HepG2 (cell line): ENCODE measurements around the gene CADM2. TPM values are rescaled to one million over a fixed set of nuclear protein-coding genes. Genes with fewer than 3 reads are reported as not detected.

Source experiments
- ATAC-seq: fragments of 200-7000 bp; cut with Tn5 transposase; 3 replicates; pipeline ENCODE4 v1.9.1; 2020; ENCODE audit warnings: mild to moderate bottlenecking, moderate library complexity
- BruUV-seq: library from RNA; stranded (reverse); fragments of 400-500 nt; replicated peaks from 2 replicates; lab custom pipeline; 2021; lab: Mats Ljungman, UMichigan
- CTCF ChIA-PET: fragments of 300-600 bp; formaldehyde crosslinking; extraction: SDS; loops from one replicate; lab custom pipeline; 2021; ENCODE audit warnings: low total read pairs, inconsistent platforms, low intra/inter-chr PET ratio; lab: Yijun Ruan, JAX
- POLR2A ChIA-PET: fragments of 350-600 bp; sonication (Branson Sonifier 250); formaldehyde crosslinking; loops from one replicate; lab custom pipeline; 2020; ENCODE audit warnings: antibody characterized with exemption, inconsistent platforms; lab: Yijun Ruan, JAX
- DNase-seq: peaks from one replicate; pipeline ENCODE4 v3.0.0-alpha.2; 2015; ENCODE audit warnings: low spot score
- FAIRE-seq: peaks from 3 replicates; lab custom pipeline; 2011; peaks lifted over from hg19 to GRCh38; lab: Jason Lieb, UNC
- H2AFZ ChIP-seq: one replicate; pipeline ENCODE4 v1.6.1; 2011; ENCODE audit warnings: low read length, inconsistent platforms
- H3K27ac ChIP-seq: fragments of 300-600 bp; 3 replicates; pipeline ENCODE4 v1.8.0; 2011; ENCODE audit warnings: mixed run types, mild to moderate bottlenecking, mixed read lengths, low read length, inconsistent platforms; ENCODE audit not compliant: insufficient read depth; ENCODE audit errors: extremely low read length
- H3K27me3 ChIP-seq, 2 experiments: fragments of 200-600 bp in 1 of 2; 2 replicates in 1 of 2; 3 replicates in 1 of 2; pipeline versions ENCODE4 v1.6.0 to v1.8.0; 2011; ENCODE audit warnings: low read length in 2 of 2, mild to moderate bottlenecking in 2 of 2, moderate library complexity in 2 of 2, inconsistent platforms in 1 of 2; ENCODE audit not compliant: insufficient read depth in 2 of 2, control insufficient read depth in 1 of 2
- H3K36me3 ChIP-seq, 2 experiments: fragments of 200-600 bp in 1 of 2; replicated peaks in 1 of 2; 2 replicates in 1 of 2; 3 replicates in 1 of 2; pipeline versions ENCODE4 v1.5.1 to v1.8.0; 2011; ENCODE audit warnings: low read length in 2 of 2, inconsistent platforms in 1 of 2; ENCODE audit not compliant: insufficient read depth in 2 of 2, control insufficient read depth in 1 of 2
- H3K4me1 ChIP-seq: 2 replicates; pipeline ENCODE4 v1.5.1; 2012; ENCODE audit warnings: low read length, inconsistent platforms; ENCODE audit not compliant: insufficient read depth
- H3K4me2 ChIP-seq: 2 replicates; pipeline ENCODE4 v1.6.0; 2011; ENCODE audit warnings: low read depth, low read length, inconsistent platforms
- H3K4me3 ChIP-seq, 3 experiments: fragments of 200-600 bp in 1 of 3; sonication (generic), shearing (Covaris generic) in 1 of 3; replicated peaks in 1 of 3; 2 replicates each; pipeline ENCODE4 v1.5.1; 2011 to 2016; ENCODE audit warnings: low read length in 3 of 3, inconsistent platforms in 2 of 3, low read depth in 2 of 3, mild to moderate bottlenecking in 2 of 3, control low read depth in 1 of 3, mixed read lengths in 1 of 3; ENCODE audit not compliant: insufficient read depth in 1 of 3
- H3K79me2 ChIP-seq: one replicate; pipeline ENCODE4 v1.6.1; 2011; ENCODE audit warnings: low read length, inconsistent platforms; ENCODE audit not compliant: insufficient read depth
- H3K9ac ChIP-seq: 2 replicates; pipeline ENCODE4 v1.6.0; 2011; ENCODE audit warnings: mild to moderate bottlenecking, low read depth, low read length, inconsistent platforms; ENCODE audit not compliant: insufficient read depth
- H3K9me3 ChIP-seq: 2 replicates; pipeline ENCODE4 v1.5.1; 2012; ENCODE audit warnings: mild to moderate bottlenecking, low read length
- H4K20me1 ChIP-seq: 2 replicates; pipeline ENCODE4 v1.6.0; 2011; ENCODE audit warnings: inconsistent platforms, mild to moderate bottlenecking, low read length, moderate library complexity; ENCODE audit not compliant: insufficient read depth
- ETS1 ChIP-seq: sonication (generic); formaldehyde crosslinking; IDR thresholded peaks from 2 replicates; pipeline ENCODE4 v1.4.0; 2020; ENCODE audit warnings: missing genetic modification reagents
- HNF4A ChIP-seq: sonication (generic); formaldehyde crosslinking; IDR thresholded peaks from 2 replicates; pipeline ENCODE4 v1.4.0; 2020; ENCODE audit warnings: missing genetic modification reagents
- HNRNPH1 ChIP-seq: fragments of 200-400 bp; formaldehyde crosslinking; optimal IDR thresholded peaks from 2 replicates; pipeline ENCODE3; 2017; ENCODE audit warnings: mild to moderate bottlenecking, low read depth, low read length
- HOXA3 ChIP-seq: sonication (generic); formaldehyde crosslinking; IDR thresholded peaks from 2 replicates; pipeline ENCODE4 v1.5.0; 2020; ENCODE audit warnings: missing genetic modification reagents
- IRX3 ChIP-seq: sonication (generic); formaldehyde crosslinking; IDR thresholded peaks from 2 replicates; pipeline ENCODE4 v1.8.1; 2023; ENCODE audit warnings: mild to moderate bottlenecking, low read depth, missing genetic modification reagents, borderline replicate concordance
- JUND ChIP-seq: sonication (generic); formaldehyde crosslinking; IDR thresholded peaks from 2 replicates; pipeline ENCODE4 v1.8.0; 2022; ENCODE audit warnings: mild to moderate bottlenecking, missing genetic modification reagents
- SNAPC5 ChIP-seq: sonication (generic); formaldehyde crosslinking; IDR thresholded peaks from 2 replicates; pipeline ENCODE4 v1.8.1; 2023; ENCODE audit warnings: mild to moderate bottlenecking, missing genetic modification reagents, borderline replicate concordance
- TBL1XR1 ChIP-seq: fragments of 150-350 bp; IDR thresholded peaks from 2 replicates; pipeline ENCODE4 v1.6.1; 2014; ENCODE audit warnings: borderline replicate concordance, low read length; ENCODE audit not compliant: partially characterized antibody
- ZFP1 ChIP-seq: IDR thresholded peaks from 2 replicates; pipeline ENCODE4 v1.6.1; 2016
- ZNF446 ChIP-seq: sonication (generic); formaldehyde crosslinking; IDR thresholded peaks from 2 replicates; pipeline ENCODE4 v1.5.0; 2020; ENCODE audit warnings: mild to moderate bottlenecking, missing genetic modification reagents
- ZNF678 ChIP-seq: sonication (generic); formaldehyde crosslinking; IDR thresholded peaks from 2 replicates; pipeline ENCODE4 v1.4.0; 2020; ENCODE audit warnings: mild to moderate bottlenecking, missing genetic modification reagents
- ZNF800 ChIP-seq: sonication (generic); formaldehyde crosslinking; IDR thresholded peaks from 2 replicates; pipeline ENCODE4 v1.4.0; 2020; ENCODE audit warnings: missing genetic modification reagents
- WGBS: methylation state at CpG from one replicate; pipeline ENCODE4 v1.1.6; 2017; ENCODE audit warnings: low lambda C conversion rate; 5-methylcytosine and 5-hydroxymethylcytosine counted together
- in situ Hi-C: cut with HindIII; loops from 2 replicates; pipeline ENCODE4 v1.10.0; 2017; ENCODE audit warnings: low pct_unique_long_range_greater_than_20kb; ENCODE audit not compliant: extremely low pct_ligation_motif_present
- intact Hi-C: fragments of 100-400 bp; cut with micrococcal nuclease; formaldehyde crosslinking; loops from one replicate; pipeline ENCODE4 v1.10.0; 2022; ENCODE audit not compliant: unreplicated experiment
- polyA plus RNA-seq, 8 experiments: library from polyadenylated mRNA; depleted of rRNA in 3 of 8; stranded (reverse) in 7 of 8; unstranded in 1 of 8; fragments of >200 nt; fragmentation: Illumina TruSeq in 4 of 8; extraction: Trizol in 4 of 8; gene quantifications; 2 replicates each; pipeline versions ENCODE4 v1.2.1 to v1.2.3, GENCODE V29; 2011 to 2016; ENCODE audit warnings: low read depth in 4 of 8, missing spikeins in 1 of 8, mixed read lengths in 1 of 8; ENCODE audit not compliant: insufficient read depth in 1 of 8
- total RNA-seq, 5 experiments: library from RNA; depleted of rRNA; stranded (reverse); fragments of >200 nt; fragmentation: Illumina TruSeq; extraction: Trizol; gene quantifications; 2 replicates each; pipeline ENCODE4 v1.2.3, GENCODE V29; 2016; ENCODE audit warnings: low read depth in 1 of 5
- TF ChIP-seq, protein P1 (sequence below): sonication (generic); formaldehyde crosslinking; IDR thresholded peaks from 2 replicates; pipeline ENCODE4 v1.8.0; 2022; ENCODE audit warnings: mild to moderate bottlenecking, missing genetic modification reagents

Gene CADM2
- total and polyA plus RNA-seq, 2 of the 13 experiments (the other 11 are each of a cell fraction or from before 2014, with no cell fraction given): not detected

DNA sequence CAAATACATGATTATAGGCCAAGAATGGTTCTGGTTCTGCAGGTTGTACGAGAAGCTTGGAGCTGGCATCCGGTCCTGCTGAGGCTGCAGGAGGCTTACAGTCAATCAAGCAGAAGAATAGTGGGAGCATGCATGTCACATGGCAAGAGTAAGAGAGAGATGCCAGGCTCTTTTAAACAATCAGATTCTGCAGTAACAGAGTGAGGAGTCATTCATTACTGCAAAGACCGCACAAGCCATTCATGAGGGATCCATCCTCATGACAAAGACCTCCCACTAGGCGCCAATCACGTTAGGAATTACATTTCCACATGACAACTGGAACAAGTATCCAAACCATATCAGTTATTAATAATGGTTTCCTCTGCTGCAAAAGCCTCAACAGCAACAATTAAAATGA is 536.8 kb downstream of the CADM2 start:
- WGBS: 6% methylated on average over 3 of the region's 5 CpGs
- H3K27me3 ChIP-seq: no peaks in the 10 kb centered on the region
- no TSS peak for BruUV-seq
- H3K9me3 ChIP-seq: no peaks in the 10 kb centered on the region
- H4K20me1 ChIP-seq: no peaks in the 10 kb centered on the region
- no peak overlapping the region for H3K4me2 ChIP-seq
- in situ Hi-C loops (no loop called here), intact Hi-C loops (no loop called here)
- ChIA-PET CTCF (no interaction called here), POLR2A (no interaction called here)
- H2AFZ ChIP-seq: no peak overlapping the region
- ATAC-seq (no peak), FAIRE-seq (no peak), DNase-seq (no peak)
- H3K9ac ChIP-seq: no peak overlapping the region
- TF ChIP-seq, protein P1, sequence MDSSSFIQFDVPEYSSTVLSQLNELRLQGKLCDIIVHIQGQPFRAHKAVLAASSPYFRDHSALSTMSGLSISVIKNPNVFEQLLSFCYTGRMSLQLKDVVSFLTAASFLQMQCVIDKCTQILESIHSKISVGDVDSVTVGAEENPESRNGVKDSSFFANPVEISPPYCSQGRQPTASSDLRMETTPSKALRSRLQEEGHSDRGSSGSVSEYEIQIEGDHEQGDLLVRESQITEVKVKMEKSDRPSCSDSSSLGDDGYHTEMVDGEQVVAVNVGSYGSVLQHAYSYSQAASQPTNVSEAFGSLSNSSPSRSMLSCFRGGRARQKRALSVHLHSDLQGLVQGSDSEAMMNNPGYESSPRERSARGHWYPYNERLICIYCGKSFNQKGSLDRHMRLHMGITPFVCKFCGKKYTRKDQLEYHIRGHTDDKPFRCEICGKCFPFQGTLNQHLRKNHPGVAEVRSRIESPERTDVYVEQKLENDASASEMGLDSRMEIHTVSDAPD (CRISPR knock-in tag): no peak
- TF ChIP-seq TBL1XR1 (no peak), ZNF678 (no peak)
- H3K4me1 ChIP-seq: no peaks in the 10 kb centered on the region
- no peaks in the 10 kb centered on the region for H3K36me3 ChIP-seq
- H3K79me2 ChIP-seq: no peaks in the 10 kb centered on the region
- H3K4me3 ChIP-seq: no peak overlapping the region
- no peak overlapping the region for H3K27ac ChIP-seq

GRCh38 chr3:85498177-85498576 is 539.4 kb downstream of the CADM2 start:
- no peaks in the 10 kb centered on the region for H3K79me2 ChIP-seq
- in situ Hi-C loops: no loop called here
- H2AFZ ChIP-seq: no peak overlapping the region
- FAIRE-seq (no peak), ATAC-seq (no peak), DNase-seq (no peak)
- H3K4me2 ChIP-seq: no peak overlapping the region
- H3K9ac ChIP-seq: no peak overlapping the region
- intact Hi-C loops: no loop called here
- no TSS peak for BruUV-seq
- H3K4me3 ChIP-seq: no peak overlapping the region
- CTCF ChIA-PET: no interaction called here
- no peaks in the 10 kb centered on the region for H4K20me1 ChIP-seq
- H3K27me3 ChIP-seq: no peaks in the 10 kb centered on the region
- H3K27ac ChIP-seq: no peak overlapping the region
- H3K9me3 ChIP-seq: no peaks in the 10 kb centered on the region
- no peaks in the 10 kb centered on the region for H3K36me3 ChIP-seq
- POLR2A ChIA-PET: no interaction called here
- no peaks in the 10 kb centered on the region for H3K4me1 ChIP-seq
- 33% methylated on average over 4 of the region's 4 CpGs for WGBS
- TF ChIP-seq ETS1 (CRISPR knock-in tag): no peak
- TF ChIP-seq ZNF446 (CRISPR knock-in tag): no peak
- no peak for TF ChIP-seq SNAPC5 (CRISPR knock-in tag)
- TF ChIP-seq HNRNPH1: no peak
- no peak for TF ChIP-seq IRX3 (CRISPR knock-in tag)
- no peak for TF ChIP-seq ZNF800 (CRISPR knock-in tag)
- TF ChIP-seq ZFP1 (CRISPR knock-in tag): no peak
- TF ChIP-seq JUND: no peak
- no peak for TF ChIP-seq HOXA3 (CRISPR knock-in tag)
- TF ChIP-seq HNF4A: no peak
